Astrocyte of the spinal cord (primary cell): Measurements from ENCODE around the gene LTC4S.

ENCODE experiments used
- DNase-seq: peaks from one replicate; pipeline ENCODE4 v3.0.0; 2011; ENCODE audit warnings: low read depth, low spot score
- H3K4me3 ChIP-seq: 2 replicates; pipeline ENCODE4 v1.5.1; 2011; ENCODE audit warnings: low read depth, mild to moderate bottlenecking, low read length, moderate library complexity
- CTCF ChIP-seq: IDR thresholded peaks from 2 replicates; pipeline ENCODE4 v1.5.1; 2012; ENCODE audit warnings: low read depth, mild to moderate bottlenecking, low read length, inconsistent platforms
- in situ Hi-C: cut with HindIII; loops from 2 replicates; pipeline ENCODE4 v1.10.0; 2017; ENCODE audit warnings: low sequenced_read_pairs

Gene LTC4S

GRCh38 chr5:179812135-179812825 is 18.5 kb downstream of the LTC4S start:
- in situ Hi-C loops: no loop called here
- DNase-seq: no peak
- H3K4me3 ChIP-seq: no peak overlapping the region
- no peak for TF ChIP-seq CTCF

GRCh38 chr5:179812997-179813607 is 19.3 kb downstream of the LTC4S start:
- H3K4me3 ChIP-seq: no peak overlapping the region
- no peak for TF ChIP-seq CTCF
- no peak for DNase-seq
- in situ Hi-C loops: no loop called here

- in situ Hi-C loops: no loop called here
- H3K4me3 ChIP-seq: no peak overlapping the region
- TF ChIP-seq CTCF: no peak
- DNase-seq: no peak
These were observed 20.3 kb downstream of the LTC4S start for GRCh38 chr5:179814090-179814489.

- DNase-seq: no peak
- TF ChIP-seq CTCF: no peak
- no peak overlapping the region for H3K4me3 ChIP-seq
- in situ Hi-C loops: no loop called here
These were observed 21.9 kb downstream of the LTC4S start for GRCh38 chr5:179815491-179816249.

- in situ Hi-C loops: no loop called here
- TF ChIP-seq CTCF: no peak
- H3K4me3 ChIP-seq: peak overlapping the region; percentile 31
- DNase-seq: no peak
These were observed 22.6 kb downstream of the LTC4S start for GRCh38 chr5:179816401-179816795.

- no peak for TF ChIP-seq CTCF
- peak overlapping the region; percentile 31 for H3K4me3 ChIP-seq
- DNase-seq: no peak
- in situ Hi-C loops: no loop called here
These were observed 23.1 kb downstream of the LTC4S start for GRCh38 chr5:179816796-179817469.
